Neural crest cell (in vitro differentiated cells): ENCODE results near the gene PSMD2. TPM values are rescaled to one million over a fixed set of nuclear protein-coding genes. Genes with fewer than 3 reads are reported as not detected.
"Not testable (repeated sequence)": the region's sequence is repeated elsewhere in the genome, so short reads cannot be mapped to it uniquely, and the experiment has no call there.

Experiments
- DNase-seq: peaks from one replicate; pipeline ENCODE4 v3.0.0; 2021; ENCODE audit warnings: low read depth, mixed read lengths, low spot score
- H3K27ac Mint-ChIP-seq: one replicate; pipeline ENCODE4 v1.8.0; 2021; ENCODE audit warnings: mild to moderate bottlenecking, mixed read lengths; ENCODE audit not compliant: unreplicated experiment
- H3K27me3 Mint-ChIP-seq: 2 replicates; pipeline ENCODE4 v1.8.0; 2021; ENCODE audit warnings: low read depth, mild to moderate bottlenecking, mixed read lengths
- H3K36me3 Mint-ChIP-seq: 2 replicates; pipeline ENCODE4 v1.8.0; 2021; ENCODE audit warnings: low read depth, mild to moderate bottlenecking, mixed read lengths
- H3K4me1 Mint-ChIP-seq: 2 replicates; pipeline ENCODE4 v1.8.0; 2021; ENCODE audit warnings: mixed read lengths
- H3K4me3 Mint-ChIP-seq: one replicate; pipeline ENCODE4 v1.8.0; 2021; ENCODE audit warnings: mild to moderate bottlenecking, mixed read lengths
- H3K9me3 Mint-ChIP-seq: 2 replicates; pipeline ENCODE4 v1.8.0; 2021; ENCODE audit warnings: mixed read lengths
- total RNA-seq: library from RNA; stranded (reverse); gene quantifications from 2 replicates; pipeline ENCODE4 v1.2.1, GENCODE V29; 2021
- TF ChIP-seq, protein P1 (sequence below): fragments of 200-600 bp; sonication (generic); conservative IDR thresholded peaks from 2 replicates; pipeline ENCODE4 v1.5.0; 2021; ENCODE audit warnings: antibody characterized with exemption, mild to moderate bottlenecking

PSMD2 gene
- total RNA-seq, 1 donor from 2014 or later = 378 TPM

DNA sequence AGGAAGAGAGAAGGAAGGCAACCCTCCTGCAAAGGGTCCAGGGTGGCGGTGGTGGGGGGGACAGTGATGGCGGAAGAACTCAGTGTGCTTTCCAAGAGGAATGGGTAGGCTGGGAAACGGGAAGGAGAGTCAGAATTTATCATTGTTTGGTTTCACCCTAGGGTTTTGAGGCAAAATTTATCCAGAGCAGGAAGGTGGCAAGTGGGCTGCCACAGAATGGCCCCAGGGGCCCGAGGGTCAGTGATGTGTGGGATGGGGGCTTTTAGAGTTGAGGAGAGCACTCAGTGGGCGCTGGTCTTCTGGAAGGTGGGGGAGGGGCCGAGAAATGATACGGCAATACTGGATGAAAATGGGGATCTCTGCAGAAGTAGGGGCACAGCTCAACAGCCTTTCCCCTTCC lies 38.9 kb downstream of the PSMD2 start:
- Mint-ChIP-seq H3K27me3 (peaks cover 5% of the 10 kb centered on the region), H3K9me3 (no peaks in the 10 kb centered on the region), H3K4me3 (peak overlapping the region; percentile 92), H3K36me3 (peaks cover 5% of the 10 kb centered on the region), H3K27ac (peak overlapping the region; percentile 79), H3K4me1 (peaks cover 42% of the 10 kb centered on the region)
- TF ChIP-seq, protein P1, sequence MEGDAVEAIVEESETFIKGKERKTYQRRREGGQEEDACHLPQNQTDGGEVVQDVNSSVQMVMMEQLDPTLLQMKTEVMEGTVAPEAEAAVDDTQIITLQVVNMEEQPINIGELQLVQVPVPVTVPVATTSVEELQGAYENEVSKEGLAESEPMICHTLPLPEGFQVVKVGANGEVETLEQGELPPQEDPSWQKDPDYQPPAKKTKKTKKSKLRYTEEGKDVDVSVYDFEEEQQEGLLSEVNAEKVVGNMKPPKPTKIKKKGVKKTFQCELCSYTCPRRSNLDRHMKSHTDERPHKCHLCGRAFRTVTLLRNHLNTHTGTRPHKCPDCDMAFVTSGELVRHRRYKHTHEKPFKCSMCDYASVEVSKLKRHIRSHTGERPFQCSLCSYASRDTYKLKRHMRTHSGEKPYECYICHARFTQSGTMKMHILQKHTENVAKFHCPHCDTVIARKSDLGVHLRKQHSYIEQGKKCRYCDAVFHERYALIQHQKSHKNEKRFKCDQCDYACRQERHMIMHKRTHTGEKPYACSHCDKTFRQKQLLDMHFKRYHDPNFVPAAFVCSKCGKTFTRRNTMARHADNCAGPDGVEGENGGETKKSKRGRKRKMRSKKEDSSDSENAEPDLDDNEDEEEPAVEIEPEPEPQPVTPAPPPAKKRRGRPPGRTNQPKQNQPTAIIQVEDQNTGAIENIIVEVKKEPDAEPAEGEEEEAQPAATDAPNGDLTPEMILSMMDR = no peak
- DNase-seq = no peak

DNA sequence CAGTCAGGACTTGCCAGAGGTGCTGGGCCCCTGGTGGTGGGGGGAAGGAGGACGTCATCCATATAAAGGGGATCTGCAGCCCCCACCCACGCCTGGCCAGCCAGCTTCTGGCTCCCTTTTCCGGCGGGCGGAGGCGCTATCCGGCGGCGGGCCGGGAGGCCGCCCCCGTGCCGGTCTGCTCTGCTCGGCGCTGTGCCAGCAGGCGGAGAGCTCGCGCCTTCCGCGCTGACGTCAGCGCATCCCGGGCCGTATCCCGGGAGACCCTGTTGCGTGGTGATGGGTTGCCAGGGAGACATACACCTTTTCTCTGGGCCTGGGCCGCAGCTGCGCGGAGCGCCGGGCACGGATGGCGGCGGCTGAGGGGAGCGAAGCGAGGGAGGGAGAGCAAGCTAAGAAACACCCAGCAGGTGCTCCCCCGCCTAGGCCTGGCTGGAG lies 39.5 kb downstream of the PSMD2 start:
- peaks cover 5% of the 10 kb centered on the region for H3K27me3 Mint-ChIP-seq
- no peaks in the 10 kb centered on the region for H3K9me3 Mint-ChIP-seq

DNA sequence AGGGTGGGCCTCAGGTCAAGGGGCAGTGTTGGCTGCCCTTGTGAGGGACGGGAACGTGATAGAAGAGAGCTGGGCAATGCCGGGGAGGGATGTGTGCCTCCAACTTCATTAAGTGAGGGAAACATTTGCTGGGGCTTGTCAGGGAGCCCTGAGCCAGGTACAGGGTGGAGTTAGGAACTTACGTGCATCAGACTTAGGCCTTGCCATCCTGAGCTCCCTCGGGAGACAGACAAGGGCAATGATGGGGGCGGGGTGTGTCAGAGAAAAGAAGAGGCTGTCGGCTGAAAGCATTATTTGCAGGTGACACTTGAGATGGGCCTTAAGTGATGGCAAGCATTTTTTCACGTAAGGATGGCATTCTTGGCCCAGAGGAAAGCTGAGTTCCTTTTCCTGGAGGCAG lies 40.0 kb downstream of the PSMD2 start:
- H3K9me3 Mint-ChIP-seq = no peaks in the 10 kb centered on the region
- TF ChIP-seq, protein P1 = no peak
- H3K36me3 Mint-ChIP-seq = peaks cover 5% of the 10 kb centered on the region
- no peak for DNase-seq
- peak overlapping the region; percentile 54 for H3K27ac Mint-ChIP-seq
- H3K4me1 Mint-ChIP-seq = peaks cover 42% of the 10 kb centered on the region
- peaks cover 5% of the 10 kb centered on the region for H3K27me3 Mint-ChIP-seq
- peak overlapping the region; percentile 58 for H3K4me3 Mint-ChIP-seq

More for the DNA sequence above, 39.5 kb downstream of the PSMD2 start:
- peaks cover 5% of the 10 kb centered on the region for H3K36me3 Mint-ChIP-seq
- peaks cover 42% of the 10 kb centered on the region for H3K4me1 Mint-ChIP-seq
- TF ChIP-seq, protein P1 = no peak
- DNase-seq = no peak
- no peak overlapping the region for H3K27ac Mint-ChIP-seq
- H3K4me3 Mint-ChIP-seq = peak overlapping the region; percentile 92

DNA sequence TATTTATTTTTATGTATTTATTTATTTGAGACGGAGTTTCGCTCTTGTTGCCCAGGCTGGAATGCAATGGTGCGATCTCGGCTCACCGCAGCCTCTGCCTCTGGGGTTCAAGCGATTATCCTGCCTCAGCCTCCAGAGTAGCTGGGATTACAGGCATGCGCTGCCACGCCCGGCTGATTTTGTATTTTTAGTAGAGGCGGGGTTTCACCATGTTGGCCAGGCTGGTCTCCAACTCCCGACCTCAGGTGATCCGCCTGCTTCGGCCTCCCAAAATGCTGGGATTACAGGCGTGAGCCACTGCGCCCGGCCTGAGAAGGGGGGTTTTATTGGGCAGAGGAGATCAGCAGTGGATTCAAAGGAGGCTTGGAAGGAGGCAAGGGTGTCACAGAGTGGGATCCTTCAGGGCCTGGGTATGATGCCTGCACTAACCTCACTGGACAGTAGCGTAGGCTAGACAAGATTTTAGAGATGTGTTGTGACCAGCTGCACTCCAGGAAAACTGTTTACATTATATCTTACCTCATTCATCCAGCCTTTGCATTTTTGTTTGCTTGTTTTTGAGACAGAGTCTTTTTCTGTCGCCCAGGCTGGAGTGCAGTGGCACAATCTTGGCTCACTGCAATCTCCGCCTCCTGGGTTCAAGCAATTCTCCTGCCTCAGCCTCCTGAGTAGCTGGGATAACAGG lies 40.6 kb downstream of the PSMD2 start:
- H3K4me3 Mint-ChIP-seq, DNase-seq, H3K9me3 Mint-ChIP-seq, H3K27me3 Mint-ChIP-seq, H3K27ac Mint-ChIP-seq, H3K36me3 Mint-ChIP-seq: not testable (repeated sequence)
- peaks cover 42% of the 10 kb centered on the region for H3K4me1 Mint-ChIP-seq

DNA sequence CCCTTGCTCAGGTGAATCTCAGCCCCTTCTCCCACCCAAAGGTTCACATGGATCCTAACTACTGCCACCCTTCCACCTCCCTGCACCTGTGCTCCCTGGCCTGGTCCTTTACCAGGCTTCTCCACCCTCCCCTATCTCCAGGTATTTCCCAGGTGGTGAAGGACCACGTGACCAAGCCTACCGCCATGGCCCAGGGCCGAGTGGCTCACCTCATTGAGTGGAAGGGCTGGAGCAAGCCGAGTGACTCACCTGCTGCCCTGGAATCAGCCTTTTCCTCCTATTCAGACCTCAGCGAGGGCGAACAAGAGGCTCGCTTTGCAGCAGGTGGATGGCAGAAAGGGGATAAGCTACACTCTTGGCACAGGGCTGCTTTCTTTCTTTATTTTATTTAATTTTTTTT lies 42.9 kb downstream of the PSMD2 start:
- Mint-ChIP-seq H3K27ac (no peak overlapping the region), H3K36me3 (peaks cover 7% of the 10 kb centered on the region), H3K4me3 (no peak overlapping the region), H3K27me3 (peaks cover 5% of the 10 kb centered on the region), H3K9me3 (no peaks in the 10 kb centered on the region), H3K4me1 (peaks cover 38% of the 10 kb centered on the region)
- DNase-seq = no peak
- TF ChIP-seq, protein P1 = no peak

DNA sequence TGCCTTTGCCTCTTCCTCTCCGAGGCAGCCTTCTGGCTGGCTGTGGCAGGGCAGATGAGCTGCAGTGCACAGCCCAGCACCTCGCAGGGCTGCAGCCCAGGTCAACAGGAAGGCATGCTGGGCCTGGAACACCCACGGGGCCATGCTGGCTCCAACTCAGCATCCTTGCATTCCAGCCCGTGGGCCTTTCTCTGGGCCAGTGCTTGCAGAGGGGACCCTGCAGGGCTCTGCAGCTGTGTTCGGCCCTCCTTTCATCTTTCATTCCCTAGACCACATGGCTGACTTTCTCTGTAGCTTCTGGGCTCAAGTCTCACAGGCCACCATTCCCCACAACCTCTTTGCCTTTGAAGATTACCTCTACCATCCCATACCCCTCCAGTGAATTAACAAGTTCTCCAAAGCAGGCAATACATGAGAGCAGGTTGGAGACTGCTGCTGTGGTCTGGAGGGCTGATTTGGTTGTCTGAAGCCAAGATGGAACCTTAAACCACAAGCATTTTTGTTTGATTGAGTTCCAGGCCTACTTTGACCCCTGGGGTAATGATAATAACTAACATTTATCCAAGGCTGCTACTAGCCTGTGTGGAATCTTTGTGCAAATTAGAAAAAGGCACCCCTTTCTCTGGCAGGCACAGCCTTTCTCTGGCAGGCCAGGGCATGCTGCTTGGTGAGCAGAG lies 44.3 kb downstream of the PSMD2 start:
- peaks cover 24% of the 10 kb centered on the region for H3K4me1 Mint-ChIP-seq
- peaks cover 7% of the 10 kb centered on the region for H3K36me3 Mint-ChIP-seq
- H3K27ac Mint-ChIP-seq = no peak overlapping the region
- TF ChIP-seq, protein P1 = no peak
- H3K27me3 Mint-ChIP-seq = no peaks in the 10 kb centered on the region
- DNase-seq = no peak
- no peak overlapping the region for H3K4me3 Mint-ChIP-seq
- H3K9me3 Mint-ChIP-seq = no peaks in the 10 kb centered on the region
